GM12801 (cell line): ENCODE measurements around the gene GIT2.

Source experiments
- TF ChIP-seq, protein P1 (sequence below): IDR thresholded peaks from one replicate; pipeline ENCODE4 v1.5.1; 2011; ENCODE audit warnings: control low read depth; ENCODE audit not compliant: insufficient read length; ENCODE audit errors: extremely low read depth

The GIT2 gene

DNA sequence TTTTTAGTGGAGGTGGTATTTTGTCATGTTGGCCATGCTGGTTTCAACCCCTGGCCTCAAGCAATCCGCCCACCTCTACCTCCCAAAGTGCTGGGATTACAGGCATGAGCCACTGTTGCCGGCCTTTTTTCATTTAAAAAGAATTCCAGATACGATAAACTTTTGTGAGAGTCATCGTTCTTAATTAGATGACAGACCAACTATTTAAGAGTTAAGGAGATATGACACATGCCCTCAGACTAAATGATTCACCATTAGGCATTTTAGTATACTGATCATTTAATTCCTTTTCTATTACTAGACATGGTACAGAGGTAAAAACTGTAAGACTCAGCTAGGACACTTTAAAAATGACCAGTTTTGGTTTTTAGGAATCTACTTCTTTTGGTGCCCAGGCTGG is 5.4 kb upstream of the GIT2 start:
- TF ChIP-seq, protein P1, sequence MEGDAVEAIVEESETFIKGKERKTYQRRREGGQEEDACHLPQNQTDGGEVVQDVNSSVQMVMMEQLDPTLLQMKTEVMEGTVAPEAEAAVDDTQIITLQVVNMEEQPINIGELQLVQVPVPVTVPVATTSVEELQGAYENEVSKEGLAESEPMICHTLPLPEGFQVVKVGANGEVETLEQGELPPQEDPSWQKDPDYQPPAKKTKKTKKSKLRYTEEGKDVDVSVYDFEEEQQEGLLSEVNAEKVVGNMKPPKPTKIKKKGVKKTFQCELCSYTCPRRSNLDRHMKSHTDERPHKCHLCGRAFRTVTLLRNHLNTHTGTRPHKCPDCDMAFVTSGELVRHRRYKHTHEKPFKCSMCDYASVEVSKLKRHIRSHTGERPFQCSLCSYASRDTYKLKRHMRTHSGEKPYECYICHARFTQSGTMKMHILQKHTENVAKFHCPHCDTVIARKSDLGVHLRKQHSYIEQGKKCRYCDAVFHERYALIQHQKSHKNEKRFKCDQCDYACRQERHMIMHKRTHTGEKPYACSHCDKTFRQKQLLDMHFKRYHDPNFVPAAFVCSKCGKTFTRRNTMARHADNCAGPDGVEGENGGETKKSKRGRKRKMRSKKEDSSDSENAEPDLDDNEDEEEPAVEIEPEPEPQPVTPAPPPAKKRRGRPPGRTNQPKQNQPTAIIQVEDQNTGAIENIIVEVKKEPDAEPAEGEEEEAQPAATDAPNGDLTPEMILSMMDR, result no peak

DNA sequence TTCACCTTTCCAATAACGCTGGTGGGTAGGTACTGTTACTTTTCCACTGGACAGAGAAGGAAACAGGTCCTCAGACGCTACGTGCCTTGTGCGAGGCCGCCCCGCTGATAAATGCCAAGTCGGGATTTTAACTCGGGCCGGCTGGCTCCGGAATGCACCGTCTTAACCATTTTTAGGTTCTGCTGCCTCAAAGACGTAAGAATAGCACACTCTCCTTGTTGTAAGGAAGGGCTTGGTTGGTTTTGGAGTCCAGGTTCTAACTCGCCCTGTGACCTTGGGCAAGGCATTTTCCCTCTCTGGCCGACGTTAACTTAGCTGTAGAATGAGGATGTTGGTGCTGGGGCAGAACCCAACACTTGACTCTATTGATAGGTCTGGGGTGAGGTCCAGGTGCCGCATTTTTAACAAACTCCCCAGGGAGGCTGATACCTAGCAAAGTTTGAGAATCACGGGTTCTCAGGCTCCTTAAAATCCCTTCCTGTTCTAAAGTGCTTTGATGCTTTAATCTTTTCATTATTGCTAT is 3.9 kb upstream of the GIT2 start:
- TF ChIP-seq, protein P1, result no peak

DNA sequence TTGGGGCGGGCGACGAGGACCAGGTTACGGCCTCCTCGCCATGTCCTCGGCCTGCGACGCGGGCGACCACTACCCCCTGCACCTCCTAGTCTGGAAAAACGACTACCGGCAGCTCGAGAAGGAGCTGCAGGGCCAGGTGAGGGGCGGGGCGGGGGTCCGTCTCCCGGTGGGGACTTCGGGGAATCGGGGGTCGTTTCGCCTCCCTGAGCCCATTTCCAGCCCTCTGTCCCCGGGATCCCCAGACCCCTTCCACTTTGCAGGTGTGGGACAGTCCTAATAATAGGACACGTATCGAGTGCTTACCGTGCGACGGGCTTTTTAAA is 3.4 kb upstream of the GIT2 start:
- TF ChIP-seq, protein P1, result no peak

DNA sequence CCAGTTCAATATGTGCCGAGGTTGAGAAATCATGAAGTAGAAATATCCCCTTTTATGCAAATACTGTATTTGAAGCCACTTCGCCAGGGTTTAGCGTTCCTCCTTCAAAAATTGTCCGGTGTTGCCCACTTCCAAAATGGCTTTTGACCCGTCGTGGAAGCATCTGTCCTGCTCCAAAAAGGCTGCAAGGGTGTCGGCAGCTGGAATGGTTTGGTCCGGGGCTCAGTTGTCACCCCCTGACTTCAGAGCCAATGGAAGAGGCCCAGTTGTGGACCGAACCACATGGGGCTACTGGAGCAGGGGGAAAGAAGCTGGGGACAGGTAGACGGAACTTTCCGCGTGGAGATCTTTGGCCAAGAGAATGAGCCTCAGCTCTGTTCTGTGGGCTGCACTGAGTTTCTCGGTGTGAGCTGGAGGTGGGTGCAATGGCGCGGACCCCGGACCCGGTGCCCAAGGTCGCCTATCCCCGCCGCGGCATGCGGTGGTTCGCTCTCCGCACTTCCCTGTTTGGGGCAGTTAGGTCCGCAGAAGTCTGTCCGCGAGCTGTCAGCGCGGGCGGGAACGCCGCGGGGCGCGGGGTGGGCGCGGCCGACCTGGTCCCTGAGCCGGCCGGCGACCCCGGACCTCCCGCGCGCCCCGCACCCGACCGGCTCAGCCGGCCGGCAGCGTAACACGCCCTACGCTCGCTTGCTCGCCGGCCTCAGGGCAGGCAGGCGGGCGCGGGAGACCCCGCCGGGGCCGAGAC is 2.9 kb upstream of the GIT2 start, which contains the start of gene ANKRD13A:
Gene ANKRD13A (plus strand): TSS at position 527 of the 745 bp plus-strand sequence. CDS start 259 bp downstream, outside the sequence.
- TF ChIP-seq, protein P1, result no peak

DNA sequence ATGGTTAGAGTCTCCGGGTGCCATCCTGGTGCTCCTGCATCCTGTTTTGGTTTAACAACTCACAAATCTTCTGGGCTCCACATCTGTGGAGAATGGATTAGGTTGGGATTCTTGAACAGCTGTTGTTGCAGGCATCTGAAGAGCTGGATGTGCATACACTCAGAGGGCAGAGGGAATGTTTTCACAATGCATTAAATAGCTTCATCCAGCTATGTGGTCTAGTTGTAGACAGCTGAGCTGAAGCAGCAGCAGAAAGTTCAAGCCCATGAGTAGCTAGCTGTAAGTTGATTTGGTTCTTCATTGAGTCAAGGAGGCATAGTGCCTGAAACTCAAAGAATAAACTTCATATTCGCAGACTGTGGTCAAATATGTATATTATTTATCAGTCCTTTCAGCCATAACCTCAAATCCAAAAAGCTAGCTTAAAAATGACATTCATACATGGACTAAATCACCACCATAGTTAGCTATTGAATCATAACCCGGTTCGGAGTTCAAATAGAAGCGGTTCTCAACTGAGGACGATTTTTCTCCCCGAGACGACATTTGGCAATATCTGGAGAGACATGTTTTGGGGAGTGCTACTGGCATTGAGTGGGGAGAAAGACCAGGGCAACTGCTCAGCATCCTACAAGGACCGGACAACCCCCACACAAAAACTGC is 2.2 kb upstream of the GIT2 start:
- TF ChIP-seq, protein P1, result no peak

DNA sequence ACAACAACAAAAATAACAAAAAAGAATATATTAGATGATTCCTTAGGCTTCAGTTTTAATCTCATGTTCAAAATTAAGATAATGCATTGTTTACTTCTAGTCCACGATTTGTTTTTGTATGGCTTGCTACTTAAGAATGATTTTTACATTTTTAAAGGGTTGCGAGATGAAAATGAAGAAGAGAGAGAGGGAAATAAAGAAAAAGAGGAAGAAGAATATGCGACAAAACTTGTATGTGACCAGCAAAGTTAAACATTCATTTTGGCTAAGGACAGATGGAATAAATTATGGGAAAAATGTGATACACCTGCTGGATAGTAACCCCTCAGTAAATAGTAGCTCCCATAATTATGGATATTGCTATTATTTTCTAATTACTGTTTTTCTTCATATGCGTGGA is 1.2 kb upstream of the GIT2 start:
- TF ChIP-seq, protein P1, result no peak

DNA sequence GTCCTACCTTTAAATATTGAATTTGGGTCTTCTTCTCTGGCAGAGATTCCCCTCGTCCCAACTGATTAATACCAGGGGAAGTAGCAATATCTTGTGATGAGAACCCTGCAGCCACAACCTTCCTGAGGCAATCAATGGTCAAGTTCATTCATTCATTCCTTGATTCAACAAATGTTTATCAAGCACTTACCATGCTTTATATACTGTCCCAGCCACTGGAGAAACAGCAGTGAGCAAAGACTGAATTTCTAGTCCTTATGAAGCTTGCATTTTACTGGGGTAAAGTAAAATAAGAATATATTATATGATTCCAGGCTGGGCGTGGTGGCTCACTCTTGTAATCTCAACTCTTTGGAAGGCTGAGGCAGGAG is 300 bp upstream of the GIT2 start:
- TF ChIP-seq, protein P1, result no peak
